Myocyte (in vitro differentiated cells): Measurements from ENCODE around the gene SARS2. TPM values are rescaled to one million over a fixed set of nuclear protein-coding genes. Genes with fewer than 3 reads are reported as not detected.

Source experiments
- DNase-seq: peaks from one replicate; pipeline ENCODE4 v3.0.0-alpha.2; 2012; ENCODE audit warnings: low read depth
- total RNA-seq: library from RNA; depleted of rRNA; stranded (reverse); fragments of >200 nt; gene quantifications from 2 replicates; pipeline ENCODE4 v1.2.3, GENCODE V29; 2014

Gene SARS2
- total RNA-seq, 1 donor from 2014 or later = 34.6 TPM

DNA sequence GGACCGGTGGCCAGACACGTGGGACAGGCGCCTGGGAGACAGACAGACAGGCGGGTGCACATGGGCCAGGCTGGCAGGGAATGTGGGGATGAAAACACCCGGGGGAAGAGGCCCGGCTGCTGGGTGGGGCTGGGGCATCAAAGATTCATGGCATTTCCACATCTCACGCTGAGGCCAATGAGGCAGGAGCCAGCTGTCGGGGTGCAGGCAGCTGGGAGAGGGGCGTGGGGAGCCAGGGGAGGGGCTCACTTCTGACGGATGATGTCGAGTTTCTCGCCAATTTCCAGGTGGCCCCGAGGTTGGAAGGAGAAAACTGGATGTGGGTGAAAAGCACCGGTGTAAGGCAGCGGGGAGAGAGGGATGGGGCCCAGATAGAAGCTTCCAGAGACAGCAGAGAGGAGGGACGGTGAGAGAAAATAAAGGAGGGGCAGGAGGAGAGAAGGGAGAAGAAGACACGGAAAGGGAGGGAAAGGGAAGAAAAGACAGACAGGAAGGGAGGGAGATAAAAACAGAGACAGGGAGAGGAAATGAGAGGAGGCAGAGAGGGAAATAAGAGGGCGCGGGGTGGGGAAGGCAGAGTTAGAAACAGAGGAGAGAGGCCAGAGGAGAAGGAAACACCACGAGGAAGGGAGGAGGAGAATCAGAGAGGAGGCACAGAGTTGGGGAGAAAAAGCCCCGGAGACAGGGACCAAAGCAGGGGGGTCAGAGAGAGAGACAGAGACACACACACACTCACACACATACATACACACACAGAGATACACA, 10.5 kb downstream of the SARS2 start:
- peak; percentile 73 for DNase-seq

DNA sequence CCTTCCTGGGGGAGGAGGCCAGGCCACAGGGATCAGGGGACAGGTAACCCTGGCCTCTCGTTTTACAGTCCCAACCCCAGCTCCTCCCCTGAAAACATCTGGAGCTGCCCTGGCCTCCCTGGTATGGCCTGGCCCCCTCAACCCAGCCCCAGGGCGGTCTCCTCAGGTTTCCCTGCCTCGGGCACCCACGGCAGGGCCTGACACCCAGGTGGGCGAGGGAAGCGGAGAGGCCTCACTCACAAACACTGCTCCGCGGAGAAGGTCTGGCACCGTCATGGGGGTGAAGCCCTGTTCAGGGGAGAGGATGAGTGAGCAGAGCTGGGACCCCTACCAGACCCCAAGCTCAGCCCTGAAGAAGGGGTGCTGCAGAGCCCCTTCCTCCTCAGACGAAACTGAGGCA, 12.0 kb downstream of the SARS2 start:
- DNase-seq = no peak

DNA sequence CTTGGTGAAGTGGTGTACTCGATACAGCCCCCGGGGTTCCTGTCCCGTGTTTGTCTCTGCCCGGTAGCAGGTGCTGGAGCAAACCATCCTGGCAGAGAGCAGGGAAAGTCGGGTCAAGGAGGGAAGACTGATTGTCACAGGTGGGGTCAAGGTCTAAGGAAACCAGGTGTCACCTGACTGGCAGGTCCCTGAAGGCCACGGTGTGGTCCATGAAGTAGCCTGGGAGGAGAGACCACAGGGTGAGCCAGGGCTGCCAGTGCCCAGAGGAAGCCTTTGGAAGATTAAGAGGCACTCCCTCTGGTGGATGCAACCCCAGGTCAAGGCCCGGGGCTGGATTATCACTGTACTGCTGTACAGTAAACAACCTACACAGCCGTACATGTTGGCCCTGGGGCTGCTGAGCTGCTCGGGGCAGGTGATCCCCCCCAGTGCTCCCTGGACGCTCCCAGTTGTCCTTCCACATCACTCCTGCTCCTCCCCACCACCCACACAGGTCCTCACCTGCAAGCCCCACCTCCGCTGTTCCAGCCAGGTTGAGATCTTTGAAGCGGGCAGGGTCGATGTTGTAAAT, 12.6 kb downstream of the SARS2 start:
- DNase-seq = peak; percentile 59

DNA sequence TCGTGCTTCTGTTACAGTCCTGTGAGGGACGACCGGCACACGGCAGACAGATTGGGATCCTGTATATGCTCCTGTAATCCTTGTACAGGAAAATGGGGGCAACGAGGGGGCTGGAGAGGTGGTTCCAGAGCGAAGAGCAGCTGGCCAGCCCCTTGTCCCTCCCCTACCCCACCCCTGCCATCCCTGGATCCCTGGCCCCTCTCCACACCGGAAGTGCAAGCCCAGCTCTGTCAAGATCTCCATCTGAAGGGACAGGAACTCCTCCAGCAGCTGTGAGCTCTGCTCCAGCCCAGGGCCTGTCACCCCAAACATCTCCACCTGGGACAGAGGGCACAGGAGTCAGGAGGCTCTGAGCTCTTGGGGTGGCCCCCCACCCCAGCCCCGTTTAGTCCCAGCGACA, 13.0 kb downstream of the SARS2 start:
- no peak for DNase-seq

GRCh38 chr19:38915329-38916321, 14.9 kb downstream of the SARS2 start:
- no peak for DNase-seq

DNA sequence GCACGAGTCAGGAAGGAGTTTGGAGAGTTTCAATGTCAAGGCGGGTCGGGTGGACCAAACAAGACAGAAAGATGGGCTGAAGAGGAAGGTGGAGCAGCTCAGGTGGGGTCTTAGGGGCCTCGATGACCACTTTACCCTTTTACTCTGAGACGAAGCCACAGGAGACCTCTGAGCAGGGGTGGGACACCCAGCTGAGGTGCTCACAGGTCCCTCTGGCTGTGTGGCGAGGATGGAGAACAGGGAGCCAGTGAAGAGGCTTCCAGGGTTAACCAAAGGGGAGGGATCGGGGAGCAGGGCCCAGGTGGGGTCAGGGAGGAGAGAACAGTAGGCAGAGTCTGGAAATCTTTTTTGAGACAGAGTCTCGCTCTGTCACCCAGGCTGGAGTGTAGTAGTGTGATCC, 16.6 kb downstream of the SARS2 start:
- no peak for DNase-seq

- peak; percentile 73 for DNase-seq
Observed at GRCh38 chr19:38912600-38913514, 17.7 kb downstream of the SARS2 start.

DNA sequence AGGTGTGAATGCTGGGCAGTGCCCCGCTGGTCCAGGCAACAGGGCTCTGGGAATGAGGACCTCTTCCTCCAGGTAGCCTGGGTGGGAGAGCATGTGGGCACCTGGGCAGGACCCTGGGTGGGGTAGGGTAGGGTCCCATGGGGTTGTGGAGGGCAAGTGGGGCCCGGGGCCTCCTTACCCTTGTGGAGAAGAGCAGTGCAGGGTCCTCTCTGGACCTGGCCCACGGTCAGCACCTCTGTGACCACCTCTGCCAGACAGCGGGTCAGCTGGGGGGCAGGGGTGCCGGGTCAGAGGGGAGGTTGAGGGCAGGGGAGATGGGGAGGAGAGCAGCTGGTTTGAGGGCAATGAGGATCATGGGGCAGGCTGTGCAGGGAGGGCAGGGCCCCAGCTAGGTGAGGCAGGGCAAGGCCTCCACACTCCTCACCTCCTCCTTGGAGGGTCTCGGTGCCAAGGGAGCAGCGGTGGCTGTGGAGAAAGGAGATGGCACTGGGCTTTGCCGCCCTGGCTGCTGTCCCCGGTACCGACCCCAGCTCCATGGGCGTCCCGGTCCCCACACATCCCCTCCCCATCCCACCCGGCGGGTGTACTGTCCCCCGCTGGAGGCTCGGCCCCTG, 19.1 kb downstream of the SARS2 start:
- no peak for DNase-seq

DNA sequence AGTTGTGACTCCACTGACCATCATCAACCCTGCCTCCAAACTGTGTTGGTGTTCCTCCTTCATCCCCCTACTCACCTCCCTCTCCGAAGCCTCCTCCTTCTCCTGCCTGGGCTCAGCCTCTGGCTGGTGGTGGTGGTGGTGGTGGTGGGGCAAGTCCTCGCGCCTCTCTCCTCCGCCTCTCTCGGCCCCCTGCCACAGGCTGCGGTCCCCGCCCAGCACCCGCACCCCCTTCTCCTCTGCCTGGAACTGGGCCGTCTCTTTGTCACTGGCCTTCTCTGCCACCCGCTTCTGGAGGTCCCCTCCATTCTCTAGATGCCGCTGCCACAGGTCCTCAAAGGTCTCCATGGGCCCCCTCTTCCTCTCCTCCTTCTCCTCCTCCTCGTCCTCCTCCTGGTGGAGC, 20.1 kb downstream of the SARS2 start:
- DNase-seq = no peak

- no peak for DNase-seq
Observed at GRCh38 chr19:38908911-38909310, 21.7 kb downstream of the SARS2 start.

- DNase-seq = no peak
Observed at GRCh38 chr19:38907670-38908069, 22.9 kb downstream of the SARS2 start.

DNA sequence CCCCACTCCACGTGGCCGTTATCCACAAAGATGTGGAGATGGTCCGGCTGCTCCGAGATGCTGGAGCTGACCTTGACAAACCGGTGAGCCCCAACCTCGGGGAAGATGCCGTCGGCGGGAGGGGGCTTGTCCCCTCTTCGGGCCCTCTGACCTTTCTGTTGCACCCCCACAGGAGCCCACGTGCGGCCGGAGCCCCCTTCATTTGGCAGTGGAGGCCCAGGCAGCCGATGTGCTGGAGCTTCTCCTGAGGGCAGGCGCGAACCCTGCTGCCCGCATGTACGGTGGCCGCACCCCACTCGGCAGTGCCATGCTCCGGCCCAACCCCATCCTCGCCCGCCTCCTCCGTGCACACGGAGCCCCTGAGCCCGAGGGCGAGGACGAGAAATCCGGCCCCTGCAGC, 23.3 kb downstream of the SARS2 start:
- no peak for DNase-seq

DNA sequence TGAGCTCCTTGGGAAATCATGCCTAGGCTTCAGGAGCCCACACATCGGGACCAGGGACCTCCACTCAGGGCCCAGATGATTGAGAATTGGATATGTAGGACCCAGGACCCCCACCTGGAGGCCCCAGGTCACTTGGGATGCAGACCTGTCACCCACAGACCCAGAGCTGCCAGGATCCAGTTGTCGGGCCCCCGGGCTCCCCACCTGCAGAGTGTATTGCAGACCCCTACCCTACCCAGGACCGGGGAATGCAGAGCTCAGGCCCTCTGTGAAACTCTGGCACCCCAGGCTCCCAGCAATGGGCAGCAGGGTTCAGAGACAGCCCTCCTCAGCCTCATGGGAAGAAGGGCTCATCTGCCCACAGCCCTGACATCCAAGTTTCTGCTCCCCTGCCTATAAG, 24.9 kb downstream of the SARS2 start:
- DNase-seq = no peak

DNA sequence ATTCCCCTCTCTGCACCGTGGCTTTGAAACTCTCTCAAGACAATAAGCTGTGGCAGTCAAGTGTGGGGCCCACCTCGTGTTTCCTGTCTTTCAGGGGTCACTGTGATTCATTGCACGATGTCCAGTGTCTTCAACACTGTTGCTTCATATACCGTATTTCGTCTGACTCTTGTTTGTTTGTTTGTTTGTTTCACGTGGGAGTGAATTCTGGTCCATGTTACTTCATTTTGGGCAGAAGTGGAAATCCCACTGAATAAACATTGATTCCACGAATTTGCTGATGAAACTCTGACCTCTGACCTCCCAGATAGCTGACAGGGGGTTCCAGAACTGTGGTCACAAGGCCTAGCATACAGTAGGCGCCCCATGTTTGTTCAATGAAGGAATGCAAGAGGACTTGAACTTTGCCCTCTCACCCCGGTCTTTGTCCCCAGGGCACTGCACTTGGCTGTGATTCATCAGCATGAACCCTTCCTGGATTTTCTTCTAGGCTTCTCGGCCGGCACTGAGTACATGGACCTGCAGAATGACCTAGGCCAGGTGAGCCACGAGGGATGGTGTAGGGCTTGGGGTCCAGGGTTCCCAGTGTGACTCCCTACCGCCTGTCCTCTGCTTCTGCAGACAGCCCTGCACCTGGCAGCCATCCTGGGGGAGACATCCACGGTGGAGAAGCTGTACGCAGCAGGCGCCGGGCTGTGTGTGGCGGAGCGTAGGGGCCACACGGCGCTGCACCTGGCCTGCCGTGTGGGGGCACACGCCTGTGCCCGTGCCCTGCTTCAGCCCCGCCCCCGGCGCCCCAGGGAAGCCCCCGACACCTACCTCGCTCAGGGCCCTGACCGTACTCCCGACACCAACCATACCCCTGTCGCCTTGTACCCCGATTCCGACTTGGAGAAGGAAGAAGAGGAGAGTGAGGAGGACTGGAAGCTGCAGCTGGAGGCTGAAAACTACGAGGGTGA, 25.7 kb downstream of the SARS2 start:
- no peak for DNase-seq

GRCh38 chr19:38901683-38902082, 28.9 kb downstream of the SARS2 start:
- DNase-seq = no peak

DNA sequence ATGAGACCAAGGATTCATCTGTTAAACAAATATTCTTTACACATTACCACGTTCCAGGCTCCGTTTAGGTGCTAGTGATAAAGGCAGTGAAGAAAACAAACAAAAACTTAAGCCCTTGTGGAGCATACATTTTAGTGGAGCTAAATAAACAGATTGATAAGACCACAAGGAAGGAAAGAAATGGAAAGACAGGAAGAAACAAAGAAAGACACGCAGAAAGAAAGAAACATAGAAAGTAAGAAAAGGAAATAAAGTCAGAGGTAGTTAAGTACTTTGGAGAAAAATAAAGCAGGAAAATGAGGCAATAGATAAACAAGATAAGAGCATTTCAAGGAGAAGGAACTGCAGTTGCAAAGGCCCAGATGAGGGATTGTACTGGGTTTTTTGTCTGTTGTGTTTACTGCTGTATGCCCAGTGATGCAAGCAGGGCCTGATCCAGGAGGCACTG, 29.8 kb downstream of the SARS2 start:
- DNase-seq = no peak

GRCh38 chr19:38900202-38900629, 30.3 kb downstream of the SARS2 start:
- peak; percentile 84 for DNase-seq

DNA sequence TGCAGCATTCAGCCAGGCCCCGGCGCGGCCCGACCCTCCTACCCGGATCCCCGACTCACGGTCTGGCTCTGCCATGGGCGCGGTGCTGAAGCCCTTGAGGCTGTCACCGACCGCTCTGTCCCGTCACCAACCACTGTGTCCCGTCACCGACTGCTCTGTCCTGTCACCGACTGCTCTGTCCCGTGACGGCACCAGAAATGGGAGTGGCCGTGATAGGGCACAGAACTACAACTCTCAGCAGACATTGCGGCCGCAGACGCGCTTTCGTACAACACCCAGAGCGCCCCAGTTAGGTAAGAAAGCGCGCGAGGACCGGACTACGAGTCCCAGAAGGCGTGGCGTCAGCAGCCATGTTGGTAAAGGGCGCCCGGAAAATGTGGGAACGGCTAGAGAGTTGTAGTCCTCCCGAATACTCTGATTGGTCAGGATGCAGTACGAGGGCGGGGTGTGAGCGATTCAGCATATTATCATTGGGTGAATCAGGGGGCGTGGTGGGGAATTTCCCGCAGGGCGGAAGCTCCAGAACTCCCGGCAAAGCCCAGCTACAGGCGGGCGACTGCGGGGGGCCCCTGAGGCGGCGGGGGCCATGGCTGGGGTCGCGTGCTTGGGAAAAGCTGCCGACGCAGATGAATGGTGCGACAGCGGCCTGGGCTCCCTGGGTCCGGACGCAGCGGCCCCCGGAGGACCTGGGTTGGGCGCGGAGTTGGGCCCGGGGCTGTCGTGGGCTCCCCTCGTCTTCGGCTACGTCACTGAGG, 30.9 kb downstream of the SARS2 start, which contains the start of the genes NFKBIB and SIRT2:
Gene NFKBIB (plus strand): TSS at position 523 of the 755 bp plus-strand sequence. CDS start 64 bp downstream, at position 587.
Gene SIRT2 (minus strand): TSS at position 172 of the 755 bp plus-strand sequence. CDS start 97 bp downstream, at position 75.
- DNase-seq = peak; percentile 100
